Esophagus squamous epithelium (tissue), 5 donors: Measurements from ENCODE around the gene FN1. TPM values are rescaled to one million over a fixed set of nuclear protein-coding genes. Genes with fewer than 3 reads are reported as not detected.
"Not testable (repeated sequence)": the region's sequence is repeated elsewhere in the genome, so short reads cannot be mapped to it uniquely, and the experiment has no call there.

ENCODE experiments used
- DNase-seq: peaks from one replicate; lab custom pipeline; 2025; lab: John Stamatoyannopoulos, UW
- H3K27ac ChIP-seq, 4 donors: fragments of 200-600 bp; sonication (generic); one replicate each; pipeline ENCODE4 v1.5.1; 2016 to 2019; ENCODE audit warnings: mild to moderate bottlenecking in 1 of 4
- H3K27me3 ChIP-seq, 4 donors: fragments of 200-600 bp; sonication (generic); 1 replicate in 3 of 4; 2 replicates in 1 of 4; pipeline versions ENCODE4 v1.5.1 to v1.6.0; 2017 to 2021; ENCODE audit warnings: antibody characterized with exemption in 1 of 4
- H3K36me3 ChIP-seq, 3 donors: fragments of 200-600 bp; sonication (generic); one replicate each; pipeline ENCODE4 v1.5.1; 2016 to 2019
- H3K4me1 ChIP-seq, 3 donors: fragments of 200-600 bp; sonication (generic); one replicate each; pipeline ENCODE4 v1.5.1; 2017 to 2019
- H3K4me3 ChIP-seq, 4 donors: fragments of 200-600 bp; sonication (generic); 1 replicate in 3 of 4; 2 replicates in 1 of 4; pipeline ENCODE4 v1.5.1; 2016 to 2019; ENCODE audit warnings: mild to moderate bottlenecking in 2 of 4, moderate library complexity in 1 of 4
- H3K9me3 ChIP-seq, 3 donors: fragments of 200-600 bp; sonication (generic); one replicate each; pipeline ENCODE4 v1.5.1; 2016 to 2019
- CTCF ChIP-seq, 6 experiments: fragments of 450-650 bp in 4 of 6; fragments of 200-600 bp in 2 of 6; sonication (generic) in 2 of 6; IDR thresholded peaks; one replicate each; pipeline ENCODE4 v1.5.1; 2016 to 2019; ENCODE audit warnings: antibody characterized with exemption in 6 of 6, mild to moderate bottlenecking in 4 of 6, moderate library complexity in 4 of 6
- POLR2A ChIP-seq, 4 donors: fragments of 450-650 bp; IDR thresholded peaks; one replicate each; pipeline ENCODE4 v1.6.1; 2017; ENCODE audit warnings: antibody characterized with exemption in 4 of 4, mild to moderate bottlenecking in 4 of 4, moderate library complexity in 3 of 4
- WGBS, 2 donors: methylation state at CpG; one replicate each; pipeline ENCODE4 v1.1.5; 2018; 5-methylcytosine and 5-hydroxymethylcytosine counted together
- intact Hi-C: fragments of 100-400 bp; cut with DNase I; formaldehyde crosslinking; loops from one replicate; pipeline ENCODE4 v1.15.0; 2022
- total RNA-seq, 4 donors: library from RNA; depleted of rRNA; stranded (reverse); fragments of >200 nt; gene quantifications; one replicate each; pipeline ENCODE4 v1.1.0, GENCODE V29; 2016
- donor health status: DM: yes; HTN: yes; CAD: no.

Gene FN1
- total RNA-seq, 4 donors from 2014 or later = 15.7 to 393 (median 112) TPM

DNA sequence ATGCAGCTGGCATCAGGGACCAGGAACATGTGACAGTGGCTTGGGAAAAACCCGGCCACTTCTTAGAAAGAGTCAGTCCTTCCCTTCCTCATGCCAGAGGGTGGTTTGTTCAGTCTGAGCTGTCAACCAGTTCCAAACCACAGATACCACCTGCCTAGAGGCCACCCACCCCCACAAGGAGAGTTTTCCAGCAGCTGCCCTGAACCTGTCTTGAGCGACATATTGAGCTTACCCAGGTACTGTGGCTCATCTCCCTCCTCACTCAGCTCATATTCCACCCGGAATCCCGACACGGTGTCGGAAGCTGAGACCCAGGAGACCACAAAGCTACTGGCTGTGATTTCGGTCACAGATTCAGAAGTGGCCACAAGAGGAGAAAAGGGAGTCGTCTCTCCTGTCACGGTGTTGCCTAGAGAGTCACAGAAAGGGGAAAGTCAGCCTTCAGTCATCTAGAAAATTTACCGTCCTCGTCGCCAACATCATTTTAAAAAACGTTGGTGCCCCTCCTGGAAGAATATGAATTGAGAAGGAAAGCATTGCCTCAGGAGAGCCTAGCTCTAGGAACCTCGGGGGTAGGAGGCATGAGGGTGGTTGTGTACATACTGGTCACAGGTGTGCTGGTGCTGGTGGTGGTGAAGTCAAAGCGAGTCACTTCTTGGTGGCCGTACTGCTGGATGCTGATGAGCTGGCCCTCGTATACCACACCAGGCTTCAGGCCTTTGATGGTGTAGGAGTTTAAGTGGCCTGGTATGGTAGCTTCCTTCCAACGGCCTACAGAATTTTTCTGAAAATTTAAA is 26.3 kb downstream of the FN1 start:
- no peak for DNase-seq
- H3K4me3 ChIP-seq = no peak overlapping the region
- peaks cover 0 to 18% (median 4%) of the 10 kb centered on the region in 3 donors for H3K4me1 ChIP-seq
- peak overlapping the region in 3 of 4 donors; percentile 60 to 84 (median 73) for H3K27ac ChIP-seq
- no peaks in the 10 kb centered on the region for H3K27me3 ChIP-seq
- peaks cover 0 to 40% (median 0%) of the 10 kb centered on the region in 3 donors for H3K36me3 ChIP-seq
- TF ChIP-seq CTCF (IDR thresholded peaks at IDR 0.05) (no peak), POLR2A (IDR thresholded peaks at IDR 0.05) (no peak)
- intact Hi-C loops = no loop called here
- H3K9me3 ChIP-seq = no peaks in the 10 kb centered on the region
- WGBS, 2 donors = 78 to 84% methylated on average over 14 to 17 of the region's 18 CpGs

GRCh38 chr2:215408441-215408840 is 27.4 kb downstream of the FN1 start:
- H3K27me3 ChIP-seq, DNase-seq, H3K9me3 ChIP-seq, H3K4me3 ChIP-seq, intact Hi-C loops, H3K27ac ChIP-seq: not testable (repeated sequence)
- WGBS, 2 donors = 76 to 78% methylated on average over 7 of the region's 7 CpGs
- H3K4me1 ChIP-seq = peaks cover 0 to 24% (median 4%) of the 10 kb centered on the region in 3 donors
- peaks cover 0 to 40% (median 0%) of the 10 kb centered on the region in 3 donors for H3K36me3 ChIP-seq

GRCh38 chr2:215407590-215408264 is 28.1 kb downstream of the FN1 start:
- DNase-seq = no peak
- Histone ChIP-seq H3K9me3 (no peaks in the 10 kb centered on the region), H3K36me3 (peaks cover 0 to 40% (median 0%) of the 10 kb centered on the region in 3 donors), H3K27me3 (no peaks in the 10 kb centered on the region), H3K4me3 (no peak overlapping the region), H3K4me1 (peaks cover 0 to 24% (median 4%) of the 10 kb centered on the region in 3 donors), H3K27ac (peak overlapping the region in 1 of 4 donors; percentile 49)
- 69 to 76% methylated on average over 6 to 9 of the region's 10 CpGs for WGBS, 2 donors
- TF ChIP-seq POLR2A (IDR thresholded peaks at IDR 0.05) (no peak), CTCF (IDR thresholded peaks at IDR 0.05) (no peak)
- intact Hi-C loops = no loop called here

- WGBS, 2 donors = 93 to 95% methylated on average over 3 of the region's 3 CpGs
- DNase-seq = no peak
- H3K9me3 ChIP-seq = no peaks in the 10 kb centered on the region
- no peaks in the 10 kb centered on the region for H3K27me3 ChIP-seq
- no peak overlapping the region for H3K4me3 ChIP-seq
- peaks cover 0 to 24% (median 4%) of the 10 kb centered on the region in 3 donors for H3K4me1 ChIP-seq
- peak overlapping the region in 1 of 4 donors; percentile 34 for H3K27ac ChIP-seq
- intact Hi-C loops = no loop called here
- no peak for TF ChIP-seq CTCF (IDR thresholded peaks at IDR 0.05)
- H3K36me3 ChIP-seq = peaks cover 0 to 40% (median 0%) of the 10 kb centered on the region in 3 donors
Observed at GRCh38 chr2:215407061-215407460, 28.8 kb downstream of the FN1 start.

DNA sequence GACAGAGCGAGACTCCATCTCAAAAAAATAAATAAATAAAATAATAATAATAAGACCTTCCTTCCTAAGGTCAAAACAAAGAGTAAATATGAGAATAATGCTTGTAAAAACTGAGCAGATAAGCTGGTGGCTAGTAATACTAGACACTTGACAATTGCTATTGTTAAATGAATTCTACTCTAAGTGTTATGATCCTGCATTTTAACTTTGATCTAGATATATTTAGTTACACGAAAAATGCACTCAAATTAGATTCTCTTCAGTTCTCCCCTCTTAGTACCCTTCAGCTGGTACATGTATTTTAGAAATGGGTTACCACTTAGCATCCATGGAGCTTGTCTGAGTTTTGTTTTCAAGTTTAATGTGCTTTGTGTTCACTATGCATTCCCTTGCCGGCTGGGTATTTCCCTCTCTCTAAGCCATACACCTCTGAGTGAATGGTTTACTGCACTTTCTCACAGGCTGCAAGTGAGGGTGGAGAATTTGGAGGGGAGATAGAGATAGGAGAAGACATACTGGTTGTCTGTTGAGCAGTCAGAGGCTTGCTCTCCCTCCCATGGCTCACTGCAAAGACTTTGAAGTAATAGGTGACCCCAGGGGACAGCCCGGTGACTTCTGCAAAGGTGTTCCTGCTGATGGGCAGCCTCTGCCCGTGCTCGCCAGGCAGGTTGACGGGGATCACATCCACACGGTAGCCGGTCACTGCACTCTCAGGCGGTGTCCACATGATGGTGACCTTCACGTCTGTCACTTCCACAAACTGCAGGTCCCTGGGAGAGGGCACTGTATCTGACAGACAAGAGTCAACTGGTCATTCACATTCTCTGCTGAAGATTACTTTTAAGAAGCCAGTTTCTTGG is 29.9 kb downstream of the FN1 start:
- 80 to 83% methylated on average over 9 of the region's 11 CpGs for WGBS, 2 donors
- TF ChIP-seq CTCF (IDR thresholded peaks at IDR 0.05) (no peak), POLR2A (IDR thresholded peaks at IDR 0.05) (no peak)
- H3K4me3 ChIP-seq = no peak overlapping the region
- intact Hi-C loops = no loop called here
- H3K4me1 ChIP-seq = peaks cover 0 to 16% (median 4%) of the 10 kb centered on the region in 3 donors
- no peak for DNase-seq
- H3K27me3 ChIP-seq = no peaks in the 10 kb centered on the region
- H3K27ac ChIP-seq = peak overlapping the region in 1 of 4 donors; percentile 16
- peaks cover 0 to 40% (median 0%) of the 10 kb centered on the region in 3 donors for H3K36me3 ChIP-seq
- H3K9me3 ChIP-seq = no peaks in the 10 kb centered on the region
